Uterus (tissue), 2 donors: ENCODE measurements around the gene KLB.

Experiments
- POLR2A ChIP-seq, 2 donors: fragments of 450-650 bp; IDR thresholded peaks; one replicate each; pipeline ENCODE4 v1.6.1; 2016; ENCODE audit warnings: antibody characterized with exemption in 2 of 2, mild to moderate bottlenecking in 1 of 2, moderate library complexity in 1 of 2
- TF ChIP-seq, protein P1 (sequence below), 4 experiments: fragments of 200-600 bp in 2 of 4; fragments of 450-650 bp in 2 of 4; sonication (generic) in 2 of 4; IDR thresholded peaks; one replicate each; pipeline ENCODE4 v1.5.1; 2016 to 2019; ENCODE audit warnings: antibody characterized with exemption in 4 of 4, mild to moderate bottlenecking in 2 of 4, moderate library complexity in 1 of 4

DNA sequence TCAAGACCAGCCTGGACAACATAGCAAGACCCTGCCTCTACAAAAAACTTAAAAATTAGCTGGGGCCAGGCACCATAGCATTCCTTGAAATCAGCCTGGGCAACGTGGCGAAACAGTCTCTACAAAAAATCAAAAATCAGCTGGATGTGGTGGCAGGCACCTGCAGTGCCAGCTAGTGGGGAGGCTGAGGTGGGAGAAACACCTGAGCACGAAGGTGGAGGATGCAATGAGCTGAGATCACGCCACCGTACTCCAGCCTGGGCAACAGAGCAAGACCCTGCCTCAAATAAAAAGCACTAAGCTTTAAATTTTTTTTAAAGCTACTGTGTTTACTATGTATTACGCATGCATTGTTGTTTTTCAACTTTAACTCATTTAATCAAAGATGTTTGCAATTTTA lies 48.8 kb downstream of the KLB start:
- TF ChIP-seq, protein P1, sequence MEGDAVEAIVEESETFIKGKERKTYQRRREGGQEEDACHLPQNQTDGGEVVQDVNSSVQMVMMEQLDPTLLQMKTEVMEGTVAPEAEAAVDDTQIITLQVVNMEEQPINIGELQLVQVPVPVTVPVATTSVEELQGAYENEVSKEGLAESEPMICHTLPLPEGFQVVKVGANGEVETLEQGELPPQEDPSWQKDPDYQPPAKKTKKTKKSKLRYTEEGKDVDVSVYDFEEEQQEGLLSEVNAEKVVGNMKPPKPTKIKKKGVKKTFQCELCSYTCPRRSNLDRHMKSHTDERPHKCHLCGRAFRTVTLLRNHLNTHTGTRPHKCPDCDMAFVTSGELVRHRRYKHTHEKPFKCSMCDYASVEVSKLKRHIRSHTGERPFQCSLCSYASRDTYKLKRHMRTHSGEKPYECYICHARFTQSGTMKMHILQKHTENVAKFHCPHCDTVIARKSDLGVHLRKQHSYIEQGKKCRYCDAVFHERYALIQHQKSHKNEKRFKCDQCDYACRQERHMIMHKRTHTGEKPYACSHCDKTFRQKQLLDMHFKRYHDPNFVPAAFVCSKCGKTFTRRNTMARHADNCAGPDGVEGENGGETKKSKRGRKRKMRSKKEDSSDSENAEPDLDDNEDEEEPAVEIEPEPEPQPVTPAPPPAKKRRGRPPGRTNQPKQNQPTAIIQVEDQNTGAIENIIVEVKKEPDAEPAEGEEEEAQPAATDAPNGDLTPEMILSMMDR (IDR thresholded peaks at IDR 0.05), result no peak
- no peak for TF ChIP-seq POLR2A (IDR thresholded peaks at IDR 0.05)
